GM19395 (cell line): ENCODE measurements around the gene TM2D3.

Experiments
- ATAC-seq: cut with Tn5 transposase; IDR thresholded peaks from one replicate; pipeline ENCODE4 v1.9.1; 2021; ENCODE audit warnings: mild to moderate bottlenecking, moderate library complexity; ENCODE audit not compliant: unreplicated experiment

TM2D3 gene, protein sequence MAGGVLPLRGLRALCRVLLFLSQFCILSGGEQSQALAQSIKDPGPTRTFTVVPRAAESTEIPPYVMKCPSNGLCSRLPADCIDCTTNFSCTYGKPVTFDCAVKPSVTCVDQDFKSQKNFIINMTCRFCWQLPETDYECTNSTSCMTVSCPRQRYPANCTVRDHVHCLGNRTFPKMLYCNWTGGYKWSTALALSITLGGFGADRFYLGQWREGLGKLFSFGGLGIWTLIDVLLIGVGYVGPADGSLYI

DNA sequence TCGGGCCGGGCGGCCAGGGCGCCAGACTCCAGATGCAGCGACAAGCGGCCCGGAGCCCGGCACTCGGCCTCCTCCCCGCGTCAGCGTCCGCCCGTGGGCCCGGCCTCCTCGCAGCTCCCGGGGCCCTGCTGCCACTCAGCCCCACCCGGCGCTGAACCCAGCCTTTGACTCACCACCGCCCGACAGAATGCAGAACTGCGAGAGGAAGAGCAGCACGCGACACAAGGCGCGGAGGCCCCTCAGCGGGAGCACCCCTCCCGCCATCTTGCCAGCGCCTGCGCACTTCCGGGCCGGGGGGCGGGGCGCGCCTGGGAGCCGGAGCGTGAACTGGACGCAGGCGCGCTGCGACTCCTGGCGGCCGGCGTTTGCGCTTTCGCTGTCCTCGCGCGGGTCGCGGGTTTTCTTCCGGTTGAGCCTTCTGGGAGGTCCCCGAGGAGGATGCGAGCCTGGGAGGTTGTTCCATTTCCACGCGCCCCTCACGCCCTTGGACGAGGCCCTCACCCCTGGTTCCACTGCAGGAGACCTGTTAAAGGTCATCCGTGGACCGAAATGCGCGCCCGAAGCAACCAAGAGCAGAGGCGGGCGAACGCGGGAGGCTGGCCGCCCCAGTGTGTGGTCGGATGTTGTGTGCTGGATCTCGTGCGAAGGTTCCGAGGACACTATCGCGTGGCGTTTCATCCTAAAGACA lies at the start of gene TM2D3:
TSS of gene TM2D3 (minus strand) at position 284 of the 688 bp plus-strand sequence. CDS start at position 264, 20 bp downstream.
- ATAC-seq, result peak; percentile 87

DNA sequence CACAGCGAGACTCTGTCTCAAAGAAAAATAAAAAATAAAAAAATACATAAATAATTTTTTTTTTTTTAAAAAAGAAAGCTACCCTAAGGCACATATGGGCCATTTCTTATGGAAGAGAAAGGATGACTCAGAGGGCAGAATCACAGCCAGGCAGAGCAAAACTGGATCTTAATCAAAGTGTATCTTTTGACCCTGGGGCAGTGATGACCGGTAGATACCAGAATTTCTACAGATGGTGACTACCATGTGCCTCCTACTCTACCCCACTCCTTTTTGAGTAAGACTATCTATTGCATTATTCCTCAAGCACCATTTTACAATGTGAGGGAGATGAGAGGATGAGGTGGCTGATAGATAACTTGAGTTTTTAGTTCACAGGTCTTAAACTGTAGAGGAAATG lies 46.1 kb upstream of the TM2D3 start:
- ATAC-seq, result no peak

DNA sequence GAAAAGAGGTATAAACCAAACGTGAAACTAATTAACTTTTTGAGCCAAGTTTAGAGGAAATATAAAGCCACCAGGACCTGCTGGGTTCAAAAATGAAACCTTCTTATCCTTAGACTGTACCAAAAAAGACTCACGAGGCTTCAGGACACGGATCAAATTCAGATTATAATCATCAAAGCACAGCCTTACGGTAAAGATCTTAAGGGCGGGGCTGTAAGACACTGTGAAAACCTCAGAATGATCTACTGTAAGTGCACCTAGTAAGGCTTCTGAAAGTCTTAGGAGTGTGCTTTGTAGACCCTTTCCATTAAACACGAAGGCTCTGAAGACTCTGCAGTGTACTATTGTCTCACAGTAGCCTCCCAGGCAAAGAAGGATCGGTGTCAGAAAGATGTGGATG lies 45.3 kb upstream of the TM2D3 start:
- ATAC-seq, result no peak

DNA sequence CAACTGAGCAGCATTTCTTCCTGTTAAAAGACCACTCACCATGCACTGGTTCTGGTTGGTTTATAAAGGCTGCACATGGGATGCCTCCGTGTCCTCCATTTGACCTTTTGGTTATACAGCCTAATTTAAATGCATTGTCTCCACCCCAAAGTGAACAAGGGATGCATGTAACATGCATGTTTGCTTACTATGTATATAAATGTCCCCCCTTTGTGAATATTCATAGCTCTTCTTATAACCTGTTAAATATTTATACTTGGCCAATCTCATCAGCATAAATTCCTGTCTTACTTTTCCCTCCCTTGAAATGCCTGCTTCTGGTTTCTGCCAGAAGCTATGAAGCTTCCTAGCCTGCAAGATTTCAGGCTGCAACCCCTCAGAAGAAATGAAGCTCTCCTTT lies 44.6 kb upstream of the TM2D3 start:
- ATAC-seq, result no peak

DNA sequence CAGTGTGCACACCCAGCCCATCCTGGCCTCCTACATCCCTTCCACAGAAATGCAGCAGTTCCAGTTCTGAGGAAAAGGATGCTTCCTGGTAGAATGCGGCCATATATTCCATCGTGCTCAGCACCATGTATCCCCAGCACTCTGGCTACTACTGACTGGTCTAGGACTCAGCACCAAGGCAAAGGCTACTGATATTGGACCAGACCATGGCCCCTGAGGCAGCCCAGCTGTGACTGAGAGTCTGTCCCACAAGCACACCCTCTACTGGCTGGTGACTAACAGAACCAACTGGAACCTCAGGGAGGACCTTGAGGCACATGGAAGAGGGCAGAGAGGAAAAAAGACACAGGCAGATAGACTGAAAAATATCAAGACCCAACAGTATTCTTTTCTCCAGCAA lies 42.1 kb upstream of the TM2D3 start:
- ATAC-seq, result no peak

DNA sequence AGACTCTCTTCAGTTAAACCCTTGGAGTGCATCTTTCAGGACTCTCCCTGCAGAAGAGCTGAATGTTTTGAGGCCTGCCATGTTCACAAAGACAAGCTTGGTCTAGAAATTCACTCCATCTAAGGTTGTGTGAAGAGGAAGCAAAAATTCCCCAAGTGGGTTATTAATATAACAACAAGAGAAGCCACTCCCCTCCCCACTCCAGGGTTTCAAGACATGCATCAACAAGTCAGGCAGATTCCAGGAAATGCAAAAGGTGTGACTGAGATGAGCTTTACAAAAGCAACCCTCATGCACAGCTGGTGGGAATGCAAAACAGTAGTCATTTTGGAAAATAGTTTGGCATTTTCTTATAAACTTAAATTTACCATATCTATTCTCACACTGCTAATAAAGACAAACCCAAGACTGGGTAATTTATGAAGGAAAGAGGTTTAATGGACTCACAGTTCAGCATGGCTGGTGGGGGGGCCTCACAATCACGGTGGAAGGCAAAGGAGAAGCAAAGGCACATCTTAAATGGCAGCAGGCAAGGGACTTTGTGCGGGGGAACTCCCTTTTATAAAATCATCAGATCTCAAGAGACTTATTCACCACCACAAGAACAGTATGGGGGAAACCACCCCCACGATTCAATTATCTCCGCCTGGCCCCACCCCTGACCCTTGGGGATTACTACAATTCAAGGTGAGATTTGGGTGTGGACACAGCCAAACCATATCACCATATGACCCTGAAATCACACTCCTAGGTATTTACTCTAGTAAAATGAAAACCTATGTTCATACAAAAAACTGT lies 40.8 kb upstream of the TM2D3 start:
- ATAC-seq, result no peak

- ATAC-seq, result no peak
Observed at GRCh38 chr15:101689901-101690300, 37.7 kb upstream of the TM2D3 start.

- no peak for ATAC-seq
Observed at GRCh38 chr15:101686718-101687117, 34.5 kb upstream of the TM2D3 start.

GRCh38 chr15:101684877-101685276 lies 32.7 kb upstream of the TM2D3 start:
- ATAC-seq, result no peak

DNA sequence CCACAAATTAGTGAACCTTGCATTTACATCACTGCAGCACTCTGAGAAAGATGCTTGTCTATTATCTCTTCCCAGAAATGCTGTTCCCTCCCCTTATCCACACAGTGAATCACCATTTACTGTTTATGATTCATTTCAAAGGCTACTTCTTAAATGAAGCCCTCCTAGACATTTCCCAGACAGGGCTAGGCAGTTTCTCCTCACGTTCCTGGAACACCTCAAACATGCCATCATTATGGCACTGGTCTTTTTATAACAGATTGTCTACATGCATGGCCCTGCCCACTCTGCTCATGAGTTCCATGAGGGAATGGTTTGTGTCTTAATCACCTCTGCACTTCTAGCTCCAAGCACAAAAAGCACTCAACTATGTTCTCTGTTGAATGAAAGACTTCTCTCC lies 32.2 kb upstream of the TM2D3 start:
- ATAC-seq, result no peak

GRCh38 chr15:101679806-101680205 lies 27.6 kb upstream of the TM2D3 start:
- ATAC-seq, result no peak

DNA sequence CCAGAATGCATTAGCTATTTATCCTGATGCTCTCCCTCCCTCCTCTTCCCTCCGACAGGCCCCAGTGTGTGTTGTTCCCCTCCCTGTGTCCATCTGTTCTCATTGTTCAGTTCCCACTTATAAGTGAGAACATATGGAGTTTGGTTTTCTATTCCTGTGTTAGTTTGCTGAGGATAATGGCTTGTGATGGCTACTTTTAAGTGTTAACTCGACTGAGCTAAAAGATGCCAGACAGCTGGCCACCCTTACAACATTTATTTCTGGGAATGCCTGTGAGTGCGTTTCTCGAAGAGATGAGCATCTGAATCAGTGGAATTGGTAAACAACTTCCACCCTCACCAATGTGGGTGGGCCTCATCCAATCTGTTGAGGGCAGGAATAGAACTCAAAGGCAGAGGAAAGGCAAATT lies 24.7 kb upstream of the TM2D3 start:
- ATAC-seq, result no peak

GRCh38 chr15:101675796-101676582 lies 23.8 kb upstream of the TM2D3 start:
- no peak for ATAC-seq

- ATAC-seq, result no peak
Observed at GRCh38 chr15:101675015-101675414, 22.8 kb upstream of the TM2D3 start.

DNA sequence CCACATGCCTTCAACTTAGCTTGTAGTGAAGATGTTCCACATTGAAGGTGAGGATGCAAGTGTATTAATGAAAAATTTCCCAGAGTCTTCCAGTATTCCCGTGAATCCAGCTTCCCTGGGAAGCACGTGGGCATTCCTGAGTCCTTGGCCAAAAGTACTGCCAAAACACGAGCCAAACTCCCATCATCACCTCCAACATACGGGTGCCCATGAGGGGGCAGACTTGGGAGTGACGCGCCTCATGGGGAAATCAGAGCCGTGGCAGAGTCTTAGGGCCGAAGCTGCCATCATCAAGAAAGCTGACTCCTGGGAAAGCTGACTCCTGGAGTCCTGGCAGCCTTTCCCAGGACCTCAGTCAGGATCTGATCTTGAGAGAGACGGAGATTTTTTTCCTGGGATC lies 20.1 kb upstream of the TM2D3 start:
- ATAC-seq, result no peak

GRCh38 chr15:101669744-101670143 lies 17.6 kb upstream of the TM2D3 start:
- ATAC-seq, result no peak

- ATAC-seq, result no peak
Observed at GRCh38 chr15:101667881-101668280, 15.7 kb upstream of the TM2D3 start.

- no peak for ATAC-seq
Observed at GRCh38 chr15:101664303-101664913, 12.2 kb upstream of the TM2D3 start.

GRCh38 chr15:101662203-101662602 lies 10.0 kb upstream of the TM2D3 start:
- no peak for ATAC-seq

GRCh38 chr15:101660005-101660404 lies 7.8 kb upstream of the TM2D3 start:
- no peak for ATAC-seq
